HG03378 (cell line): ENCODE results near the gene ROR2.

Source experiments
- ATAC-seq: cut with Tn5 transposase; IDR thresholded peaks from one replicate; pipeline ENCODE4 v1.9.1; 2021; ENCODE audit warnings: mild to moderate bottlenecking, moderate library complexity; ENCODE audit not compliant: unreplicated experiment

Gene ROR2

GRCh38 chr9:91948597-91949391 is 1.2 kb downstream of the ROR2 start:
- no peak for ATAC-seq

GRCh38 chr9:91948101-91948596 is 1.9 kb downstream of the ROR2 start:
- ATAC-seq, result no peak

GRCh38 chr9:91946653-91947488 is 3.2 kb downstream of the ROR2 start:
- no peak for ATAC-seq

GRCh38 chr9:91946196-91946595 is 3.8 kb downstream of the ROR2 start:
- no peak for ATAC-seq

- ATAC-seq, result no peak
These were observed 4.5 kb downstream of the ROR2 start for GRCh38 chr9:91945277-91946085.

- ATAC-seq, result no peak
These were observed 5.3 kb downstream of the ROR2 start for GRCh38 chr9:91944711-91945110.

- ATAC-seq, result no peak
These were observed 6.3 kb downstream of the ROR2 start for GRCh38 chr9:91943478-91944470.

GRCh38 chr9:91942201-91942600 is 7.8 kb downstream of the ROR2 start:
- ATAC-seq, result no peak

GRCh38 chr9:91939978-91940377 is 10.1 kb downstream of the ROR2 start:
- ATAC-seq, result no peak

GRCh38 chr9:91937727-91938126 is 12.3 kb downstream of the ROR2 start:
- ATAC-seq, result no peak

GRCh38 chr9:91937056-91937455 is 13.0 kb downstream of the ROR2 start:
- ATAC-seq, result no peak

- ATAC-seq, result no peak
These were observed 14.1 kb downstream of the ROR2 start for GRCh38 chr9:91935805-91936514.

GRCh38 chr9:91935066-91935749 is 14.8 kb downstream of the ROR2 start:
- ATAC-seq, result no peak

- no peak for ATAC-seq
These were observed 15.4 kb downstream of the ROR2 start for GRCh38 chr9:91934654-91935053.

GRCh38 chr9:91933556-91934352 is 16.3 kb downstream of the ROR2 start:
- no peak for ATAC-seq

GRCh38 chr9:91930475-91930874 is 19.6 kb downstream of the ROR2 start:
- ATAC-seq, result no peak

GRCh38 chr9:91929331-91929730 is 20.7 kb downstream of the ROR2 start:
- ATAC-seq, result no peak
